Tibial artery (tissue), 4 donors: Measurements from ENCODE around the gene RNASET2.

ENCODE experiments used
- DNase-seq, 2 donors: peaks; one replicate each; pipeline ENCODE4 v3.0.0-alpha.2; 2019
- H3K27ac ChIP-seq, 2 donors: fragments of 200-600 bp; sonication (generic) in 1 of 2; 1 replicate in 1 of 2; 2 replicates in 1 of 2; pipeline ENCODE4 v1.5.1; 2018 to 2019; ENCODE audit warnings: mild to moderate bottlenecking in 1 of 2
- H3K27me3 ChIP-seq, 2 donors: fragments of 200-600 bp; sonication (generic) in 1 of 2; one replicate each; pipeline versions ENCODE4 v1.5.1 to v1.6.0; 2016 to 2019
- H3K36me3 ChIP-seq, 3 donors: fragments of 200-600 bp; sonication (generic) in 2 of 3; one replicate each; pipeline ENCODE4 v1.5.1; 2016 to 2019; ENCODE audit warnings: mild to moderate bottlenecking in 2 of 3
- H3K4me1 ChIP-seq, 4 donors: fragments of 200-600 bp; sonication (generic) in 2 of 4; 1 replicate in 3 of 4; 2 replicates in 1 of 4; pipeline ENCODE4 v1.5.1; 2016 to 2019
- H3K4me3 ChIP-seq, 2 donors: fragments of 200-600 bp; sonication (generic) in 1 of 2; 1 replicate in 1 of 2; 2 replicates in 1 of 2; pipeline ENCODE4 v1.5.1; 2018 to 2019; ENCODE audit warnings: mild to moderate bottlenecking in 2 of 2
- H3K9me3 ChIP-seq, 3 donors: fragments of 200-600 bp; sonication (generic) in 1 of 3; one replicate each; pipeline ENCODE4 v1.5.1; 2016 to 2019
- CTCF ChIP-seq, 2 experiments: fragments of 200-600 bp in 1 of 2; fragments of 450-650 bp in 1 of 2; IDR thresholded peaks; one replicate each; pipeline ENCODE4 v1.5.1; 2017 to 2019; ENCODE audit warnings: antibody characterized with exemption in 2 of 2, mild to moderate bottlenecking in 1 of 2, moderate library complexity in 1 of 2
- intact Hi-C: fragments of 100-400 bp; cut with DNase I; formaldehyde crosslinking; loops from one replicate; pipeline ENCODE4 v1.15.0; 2023; ENCODE audit warnings: low total_unique reads

The RNASET2 gene

GRCh38 chr6:166934174-166934573 is 22.2 kb downstream of the RNASET2 start:
- Histone ChIP-seq H3K9me3 (no peaks in the 10 kb centered on the region), H3K27ac (no peak overlapping the region), H3K36me3 (peaks cover 0 to 62% (median 21%) of the 10 kb centered on the region in 3 donors), H3K4me1 (no peaks in the 10 kb centered on the region), H3K27me3 (no peaks in the 10 kb centered on the region), H3K4me3 (no peak overlapping the region)
- no peak for DNase-seq
- intact Hi-C loops: no loop called here
- TF ChIP-seq CTCF (IDR thresholded peaks at IDR 0.05): no peak

GRCh38 chr6:166933396-166933795 is 23.0 kb downstream of the RNASET2 start:
- H3K4me3 ChIP-seq: no peak overlapping the region
- H3K4me1 ChIP-seq: no peaks in the 10 kb centered on the region
- H3K36me3 ChIP-seq: peaks cover 0 to 64% (median 15%) of the 10 kb centered on the region in 3 donors
- no peaks in the 10 kb centered on the region for H3K9me3 ChIP-seq
- H3K27me3 ChIP-seq: no peaks in the 10 kb centered on the region
- intact Hi-C loops: no loop called here
- DNase-seq: no peak
- no peak for TF ChIP-seq CTCF (IDR thresholded peaks at IDR 0.05)
- H3K27ac ChIP-seq: no peak overlapping the region

GRCh38 chr6:166932616-166933015 is 23.7 kb downstream of the RNASET2 start:
- Histone ChIP-seq H3K4me3 (no peak overlapping the region), H3K27ac (no peak overlapping the region), H3K9me3 (no peaks in the 10 kb centered on the region), H3K4me1 (no peaks in the 10 kb centered on the region), H3K36me3 (peaks cover 0 to 64% (median 7%) of the 10 kb centered on the region in 3 donors), H3K27me3 (no peaks in the 10 kb centered on the region)
- intact Hi-C loops: no loop called here
- no peak for TF ChIP-seq CTCF (IDR thresholded peaks at IDR 0.05)
- DNase-seq: no peak

GRCh38 chr6:166932116-166932515 is 24.2 kb downstream of the RNASET2 start:
- H3K27ac ChIP-seq: no peak overlapping the region
- H3K27me3 ChIP-seq: no peaks in the 10 kb centered on the region
- H3K36me3 ChIP-seq: peaks cover 0 to 61% (median 6%) of the 10 kb centered on the region in 3 donors
- no peak for DNase-seq
- H3K4me1 ChIP-seq: no peaks in the 10 kb centered on the region
- intact Hi-C loops: no loop called here
- H3K4me3 ChIP-seq: no peak overlapping the region
- no peak for TF ChIP-seq CTCF (IDR thresholded peaks at IDR 0.05)
- H3K9me3 ChIP-seq: no peaks in the 10 kb centered on the region

- intact Hi-C loops: no loop called here
- Histone ChIP-seq H3K27me3 (no peaks in the 10 kb centered on the region), H3K27ac (no peak overlapping the region), H3K4me3 (no peak overlapping the region), H3K4me1 (no peaks in the 10 kb centered on the region), H3K9me3 (no peaks in the 10 kb centered on the region), H3K36me3 (peaks cover 0 to 61% (median 6%) of the 10 kb centered on the region in 3 donors)
- TF ChIP-seq CTCF (IDR thresholded peaks at IDR 0.05): no peak
- DNase-seq: no peak
These were observed 24.9 kb downstream of the RNASET2 start for GRCh38 chr6:166931426-166931970.
